ENCODE data around the gene CENPB. TPM values are rescaled to one million over a fixed set of nuclear protein-coding genes. Genes with fewer than 3 reads are reported as not detected.

The CENPB gene
- total RNA-seq, 2 experiments from 2014 or later: 34.8 to 39.1 TPM

DNA sequence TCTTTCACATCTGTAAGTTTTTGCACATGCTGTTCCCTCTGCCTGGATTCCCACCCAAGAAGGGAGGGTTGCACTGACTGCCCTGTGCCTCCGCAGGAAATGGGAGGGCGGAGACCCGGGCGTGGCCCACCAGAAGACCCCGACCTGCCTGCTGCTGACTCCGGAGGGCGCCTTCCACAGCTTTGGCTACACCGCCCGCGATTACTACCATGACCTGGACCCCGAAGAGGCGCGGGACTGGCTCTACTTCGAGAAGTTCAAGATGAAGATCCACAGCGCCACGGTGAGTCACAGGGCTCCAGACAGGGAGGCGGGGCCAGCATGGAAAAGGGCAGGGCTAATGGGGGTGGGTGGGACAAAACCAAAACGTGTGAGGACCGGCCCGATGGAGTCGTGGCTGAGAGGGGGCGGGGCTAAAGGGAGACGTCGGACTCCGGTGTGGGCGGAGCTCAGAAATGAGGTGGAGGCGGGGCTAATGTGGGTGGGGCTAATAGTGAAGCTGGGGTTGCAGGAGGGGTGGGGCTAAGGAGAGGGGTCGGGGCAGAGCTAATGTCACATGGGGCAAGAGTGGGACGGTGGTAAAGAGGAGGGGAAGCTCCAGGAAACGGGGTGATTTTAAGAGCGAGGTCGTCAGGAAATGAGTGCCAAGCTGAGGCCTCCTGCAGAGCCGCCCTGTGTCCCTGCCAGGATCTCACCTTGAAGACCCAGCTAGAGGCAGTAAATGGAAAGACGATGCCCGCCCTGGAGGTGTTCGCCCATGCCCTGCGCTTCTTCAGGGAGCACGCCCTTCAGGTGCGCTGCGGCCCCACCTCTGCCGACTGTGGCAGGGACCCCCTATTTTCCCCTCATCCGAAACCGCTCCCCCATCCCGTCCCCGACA lies 41.5 kb downstream of the CENPB start:
- Histone ChIP-seq H4K20me1 (ENCODE audit: insufficient read depth, low read length) (no peaks in the 10 kb centered on the region), H3K4me2 (ENCODE audit: low read length) (peak overlapping the region; percentile 47), H2AFZ (ENCODE audit: low read length) (peak overlapping the region; percentile 8; the same call in 1 of the 2 replicates), H3K79me2 (ENCODE audit: insufficient read depth, low read depth, low read length) (no peaks in the 10 kb centered on the region), H3K36me3 (ENCODE audit: insufficient read depth, low read length) (no peaks in the 10 kb centered on the region), H3K27ac (ENCODE audit: low read depth, low read length, poor library complexity, severe bottlenecking) (no peak overlapping the region), H3K4me3 (ENCODE audit: low read depth, low read length, poor library complexity, severe bottlenecking) (peak overlapping the region; percentile 47), H3K9me3 (ENCODE audit: low read length) (no peaks in the 10 kb centered on the region), H3K4me1 (ENCODE audit: insufficient read depth, low read length, poor library complexity, severe bottlenecking) (no peaks in the 10 kb centered on the region), H3K9me2 (ENCODE audit: insufficient read depth, low read length) (no peaks in the 10 kb centered on the region)
- ChIA-PET POLR2A (interaction anchor here (0.5 to 1.1 kb wide), 4 partner anchors 12 to 320 kb away, joined by 3 read pairs; no protein-coding TSS in a partner anchor), CTCF (ENCODE audit: unreplicated experiment) (interaction anchor here (0.6 to 1.0 kb wide), 4 partner anchors 8 to 797 kb away, joined by 3 to 11 read pairs (median 7); no protein-coding TSS in a partner anchor)
- intact Hi-C loops (cut with micrococcal nuclease; ENCODE audit: unreplicated experiment): no loop called here
- peak; percentile 87 for DNase-seq (ENCODE audit: low spot score)
- BruUV-seq (replicated peaks): no TSS peak
- TF ChIP-seq, protein P1, sequence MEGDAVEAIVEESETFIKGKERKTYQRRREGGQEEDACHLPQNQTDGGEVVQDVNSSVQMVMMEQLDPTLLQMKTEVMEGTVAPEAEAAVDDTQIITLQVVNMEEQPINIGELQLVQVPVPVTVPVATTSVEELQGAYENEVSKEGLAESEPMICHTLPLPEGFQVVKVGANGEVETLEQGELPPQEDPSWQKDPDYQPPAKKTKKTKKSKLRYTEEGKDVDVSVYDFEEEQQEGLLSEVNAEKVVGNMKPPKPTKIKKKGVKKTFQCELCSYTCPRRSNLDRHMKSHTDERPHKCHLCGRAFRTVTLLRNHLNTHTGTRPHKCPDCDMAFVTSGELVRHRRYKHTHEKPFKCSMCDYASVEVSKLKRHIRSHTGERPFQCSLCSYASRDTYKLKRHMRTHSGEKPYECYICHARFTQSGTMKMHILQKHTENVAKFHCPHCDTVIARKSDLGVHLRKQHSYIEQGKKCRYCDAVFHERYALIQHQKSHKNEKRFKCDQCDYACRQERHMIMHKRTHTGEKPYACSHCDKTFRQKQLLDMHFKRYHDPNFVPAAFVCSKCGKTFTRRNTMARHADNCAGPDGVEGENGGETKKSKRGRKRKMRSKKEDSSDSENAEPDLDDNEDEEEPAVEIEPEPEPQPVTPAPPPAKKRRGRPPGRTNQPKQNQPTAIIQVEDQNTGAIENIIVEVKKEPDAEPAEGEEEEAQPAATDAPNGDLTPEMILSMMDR (conservative IDR thresholded peaks at IDR 0.05; ENCODE audit: low read length): no peak; the same call in 1 of the 2 replicates
- TF ChIP-seq EZH2phosphoT487 (IDR thresholded peaks at IDR 0.05; ENCODE audit: borderline replicate concordance, low read depth, low read length): no peak

DNA sequence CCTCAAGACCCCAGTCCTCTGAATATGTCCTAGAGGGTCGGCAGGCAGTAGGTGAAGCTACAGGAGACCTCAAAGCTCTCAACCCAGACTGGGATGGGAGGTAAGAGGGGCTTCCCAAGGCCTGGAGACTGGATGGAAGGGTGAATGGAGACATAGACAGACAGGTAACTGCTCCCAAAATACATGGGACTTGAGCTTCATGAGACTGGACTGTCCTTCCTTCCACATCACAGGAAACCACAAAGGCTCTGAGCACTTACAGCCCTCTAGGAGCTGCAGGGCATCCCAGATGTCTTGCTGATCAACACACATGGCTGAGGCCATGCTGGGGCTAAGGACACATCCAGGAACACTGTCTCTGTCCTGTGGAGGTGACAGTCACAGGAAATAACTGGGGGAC lies 42.5 kb downstream of the CENPB start:
- Histone ChIP-seq H3K4me2 (ENCODE audit: low read length) (no peak overlapping the region), H3K79me2 (ENCODE audit: insufficient read depth, low read depth, low read length) (no peaks in the 10 kb centered on the region), H3K4me3 (ENCODE audit: low read depth, low read length, poor library complexity, severe bottlenecking) (no peak overlapping the region), H3K4me1 (ENCODE audit: insufficient read depth, low read length, poor library complexity, severe bottlenecking) (no peaks in the 10 kb centered on the region), H2AFZ (ENCODE audit: low read length) (no peak overlapping the region), H3K36me3 (ENCODE audit: insufficient read depth, low read length) (no peaks in the 10 kb centered on the region), H3K9me3 (ENCODE audit: low read length) (no peaks in the 10 kb centered on the region), H3K9me2 (ENCODE audit: insufficient read depth, low read length) (no peaks in the 10 kb centered on the region), H4K20me1 (ENCODE audit: insufficient read depth, low read length) (no peaks in the 10 kb centered on the region), H3K27ac (ENCODE audit: low read depth, low read length, poor library complexity, severe bottlenecking) (no peak overlapping the region)
- no TSS peak for BruUV-seq (replicated peaks)
- ChIA-PET CTCF (ENCODE audit: unreplicated experiment) (no interaction called here), POLR2A (no interaction called here)
- TF ChIP-seq EZH2phosphoT487 (IDR thresholded peaks at IDR 0.05; ENCODE audit: borderline replicate concordance, low read depth, low read length): no peak
- TF ChIP-seq, protein P1 (conservative IDR thresholded peaks at IDR 0.05; ENCODE audit: low read length): no peak
- intact Hi-C loops (cut with micrococcal nuclease; ENCODE audit: unreplicated experiment): no loop called here
- DNase-seq (ENCODE audit: low spot score): no peak

DNA sequence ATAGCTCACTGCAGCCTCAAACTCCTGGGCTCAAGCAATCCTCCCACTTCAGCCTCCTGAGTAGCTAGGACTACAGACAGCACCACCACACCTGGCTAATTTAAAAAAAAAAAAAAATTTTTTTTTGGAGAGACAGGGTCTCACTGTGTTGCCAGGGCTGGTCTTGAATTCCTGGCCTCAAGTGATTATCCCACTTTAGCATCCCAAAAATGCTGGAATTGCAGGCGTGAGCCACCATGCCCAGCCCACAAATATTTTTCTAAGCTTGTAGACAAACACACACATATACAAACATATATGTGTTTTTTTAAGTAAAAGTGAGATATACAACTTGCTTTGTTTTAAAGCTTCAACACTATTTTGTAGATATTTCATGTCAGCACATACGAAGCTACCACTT lies 43.3 kb downstream of the CENPB start:
- H3K36me3 ChIP-seq (ENCODE audit: insufficient read depth, low read length): no peaks in the 10 kb centered on the region
- H3K4me2 ChIP-seq (ENCODE audit: low read length): no peak overlapping the region
- H3K4me3 ChIP-seq (ENCODE audit: low read depth, low read length, poor library complexity, severe bottlenecking): no peak overlapping the region
- no peak overlapping the region for H3K27ac ChIP-seq (ENCODE audit: low read depth, low read length, poor library complexity, severe bottlenecking)
- no peak overlapping the region for H2AFZ ChIP-seq (ENCODE audit: low read length)
- H3K4me1 ChIP-seq (ENCODE audit: insufficient read depth, low read length, poor library complexity, severe bottlenecking): no peaks in the 10 kb centered on the region
- H3K9me3 ChIP-seq (ENCODE audit: low read length): no peaks in the 10 kb centered on the region
- BruUV-seq (replicated peaks): no TSS peak
- intact Hi-C loops (cut with micrococcal nuclease; ENCODE audit: unreplicated experiment): no loop called here
- POLR2A ChIA-PET: interaction anchor here (0.6 to 0.7 kb wide), 3 partner anchors 25 to 1642 kb away, joined by 3 to 4 read pairs (median 3); partner anchors contain the start of gene STK35
- CTCF ChIA-PET (ENCODE audit: unreplicated experiment): no interaction called here
- H3K9me2 ChIP-seq (ENCODE audit: insufficient read depth, low read length): no peaks in the 10 kb centered on the region
- no peak for DNase-seq (ENCODE audit: low spot score)
- TF ChIP-seq, protein P1 (conservative IDR thresholded peaks at IDR 0.05; ENCODE audit: low read length): no peak
- TF ChIP-seq EZH2phosphoT487 (IDR thresholded peaks at IDR 0.05; ENCODE audit: borderline replicate concordance, low read depth, low read length): no peak
- no peaks in the 10 kb centered on the region for H4K20me1 ChIP-seq (ENCODE audit: insufficient read depth, low read length)
- H3K79me2 ChIP-seq (ENCODE audit: insufficient read depth, low read depth, low read length): no peaks in the 10 kb centered on the region
